Measurements from ENCODE around the gene GJA3. TPM values are rescaled to one million over a fixed set of nuclear protein-coding genes. Genes with fewer than 3 reads are reported as not detected.

Gene GJA3
- total and polyA plus RNA-seq, 10 of the 15 experiments (the other 5 are each of a cell fraction or from before 2014, with no cell fraction given): 0.03 to 0.11 (median 0.04) TPM; not detected in 5

DNA sequence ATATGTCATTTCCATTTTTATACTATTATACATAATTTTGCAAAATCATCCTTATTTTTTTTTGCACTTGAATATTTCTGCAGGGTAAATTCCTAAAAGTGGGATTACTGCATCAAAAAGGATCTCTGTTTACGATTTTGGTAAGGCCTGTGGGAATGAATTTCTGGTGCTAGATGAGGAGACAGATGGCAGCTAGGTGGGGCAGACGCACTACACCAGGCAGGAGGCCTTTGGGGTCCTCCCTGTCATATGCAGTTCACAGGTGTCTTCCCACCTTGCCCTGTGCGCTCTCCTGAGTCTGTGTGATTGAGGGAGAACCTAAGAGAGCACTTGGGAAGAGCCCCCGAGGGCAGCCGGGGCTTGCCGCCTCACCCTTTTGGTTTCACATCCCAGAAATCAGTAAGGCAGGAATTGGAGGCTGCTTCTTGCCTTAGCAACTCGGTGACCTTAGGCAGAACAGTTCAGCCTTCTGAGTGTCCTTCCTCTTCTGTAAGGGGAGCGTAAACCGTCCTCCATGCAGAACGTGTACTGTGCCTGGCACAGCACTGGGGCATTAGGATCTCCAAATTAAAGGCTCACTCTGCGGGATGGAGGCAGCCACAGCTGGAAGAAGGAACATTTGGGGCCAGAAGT lies 45.3 kb upstream of the GJA3 start (continued):
- TF ChIP-seq, protein P1, sequence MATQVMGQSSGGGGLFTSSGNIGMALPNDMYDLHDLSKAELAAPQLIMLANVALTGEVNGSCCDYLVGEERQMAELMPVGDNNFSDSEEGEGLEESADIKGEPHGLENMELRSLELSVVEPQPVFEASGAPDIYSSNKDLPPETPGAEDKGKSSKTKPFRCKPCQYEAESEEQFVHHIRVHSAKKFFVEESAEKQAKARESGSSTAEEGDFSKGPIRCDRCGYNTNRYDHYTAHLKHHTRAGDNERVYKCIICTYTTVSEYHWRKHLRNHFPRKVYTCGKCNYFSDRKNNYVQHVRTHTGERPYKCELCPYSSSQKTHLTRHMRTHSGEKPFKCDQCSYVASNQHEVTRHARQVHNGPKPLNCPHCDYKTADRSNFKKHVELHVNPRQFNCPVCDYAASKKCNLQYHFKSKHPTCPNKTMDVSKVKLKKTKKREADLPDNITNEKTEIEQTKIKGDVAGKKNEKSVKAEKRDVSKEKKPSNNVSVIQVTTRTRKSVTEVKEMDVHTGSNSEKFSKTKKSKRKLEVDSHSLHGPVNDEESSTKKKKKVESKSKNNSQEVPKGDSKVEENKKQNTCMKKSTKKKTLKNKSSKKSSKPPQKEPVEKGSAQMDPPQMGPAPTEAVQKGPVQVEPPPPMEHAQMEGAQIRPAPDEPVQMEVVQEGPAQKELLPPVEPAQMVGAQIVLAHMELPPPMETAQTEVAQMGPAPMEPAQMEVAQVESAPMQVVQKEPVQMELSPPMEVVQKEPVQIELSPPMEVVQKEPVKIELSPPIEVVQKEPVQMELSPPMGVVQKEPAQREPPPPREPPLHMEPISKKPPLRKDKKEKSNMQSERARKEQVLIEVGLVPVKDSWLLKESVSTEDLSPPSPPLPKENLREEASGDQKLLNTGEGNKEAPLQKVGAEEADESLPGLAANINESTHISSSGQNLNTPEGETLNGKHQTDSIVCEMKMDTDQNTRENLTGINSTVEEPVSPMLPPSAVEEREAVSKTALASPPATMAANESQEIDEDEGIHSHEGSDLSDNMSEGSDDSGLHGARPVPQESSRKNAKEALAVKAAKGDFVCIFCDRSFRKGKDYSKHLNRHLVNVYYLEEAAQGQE (IDR thresholded peaks at IDR 0.05; ENCODE audit: low read depth, low read length): no peak
- no peak for TF ChIP-seq NBN (IDR thresholded peaks at IDR 0.05)

DNA sequence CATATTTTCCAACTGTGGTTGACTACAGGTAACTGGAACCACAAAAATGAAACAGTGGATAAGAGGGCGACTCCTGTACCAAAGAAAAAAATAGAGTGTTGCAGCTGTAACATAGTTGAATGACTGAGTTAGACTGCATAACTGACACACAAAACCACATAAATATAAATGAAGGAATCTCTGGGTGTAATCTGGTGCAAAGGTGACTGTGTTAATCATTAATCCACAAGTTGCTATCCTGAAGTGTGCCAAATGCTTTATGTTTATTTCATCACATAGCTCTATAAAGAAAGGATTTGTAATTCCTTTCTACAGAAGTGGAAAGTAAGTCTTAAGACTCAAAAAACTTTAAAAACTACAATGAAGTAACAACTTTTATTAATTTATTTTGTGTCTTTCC lies 37.9 kb upstream of the GJA3 start:
- H3K9ac ChIP-seq (ENCODE audit: control insufficient read depth, insufficient read depth, low read length): no peak overlapping the region
- peaks cover 4% of the 10 kb centered on the region; the same call in 1 of the 2 replicates for H3K4me1 ChIP-seq (ENCODE audit: control insufficient read depth, insufficient read depth, low read length)
- FAIRE-seq: no peak
- CTCF ChIA-PET: interaction anchor here (0.9 to 6.6 kb wide), 5 partner anchors 11 to 665 kb away, joined by 3 to 101 read pairs (median 3); no protein-coding TSS in a partner anchor
- H2AFZ ChIP-seq (ENCODE audit: control insufficient read depth, low read depth, low read length): no peak overlapping the region
- RAD21 ChIA-PET (ENCODE audit: unreplicated experiment): no interaction called here
- no peak for ATAC-seq
- no peaks in the 10 kb centered on the region; the same call in 2 of the 3 replicates for H3K9me3 ChIP-seq (replicated peaks; ENCODE audit: control insufficient read depth, insufficient read depth, low read length)
- TF ChIP-seq GATAD2B (conservative IDR thresholded peaks at IDR 0.05; ENCODE audit: low read depth) (no peak), EGR1 (IDR thresholded peaks at IDR 0.05; ENCODE audit: borderline replicate concordance in 1 of 2, low read depth in 2 of 2, low read length in 2 of 2) (no peak), DPF2 (IDR thresholded peaks at IDR 0.05) (no peak), NR2C2 (IDR thresholded peaks at IDR 0.05; ENCODE audit: borderline replicate concordance, control insufficient read depth, insufficient read length, low read depth) (no peak), CREM (IDR thresholded peaks at IDR 0.05; ENCODE audit: low read depth) (no peak), SUZ12 (IDR thresholded peaks at IDR 0.05; ENCODE audit: unreplicated experiment) (no peak), STAT1 (conservative IDR thresholded peaks at IDR 0.05) (no peak), YY1 (IDR thresholded peaks at IDR 0.05; ENCODE audit: low read depth, low read length) (no peak), ZNF217 (IDR thresholded peaks at IDR 0.05) (no peak)
- TF ChIP-seq, protein P2, sequence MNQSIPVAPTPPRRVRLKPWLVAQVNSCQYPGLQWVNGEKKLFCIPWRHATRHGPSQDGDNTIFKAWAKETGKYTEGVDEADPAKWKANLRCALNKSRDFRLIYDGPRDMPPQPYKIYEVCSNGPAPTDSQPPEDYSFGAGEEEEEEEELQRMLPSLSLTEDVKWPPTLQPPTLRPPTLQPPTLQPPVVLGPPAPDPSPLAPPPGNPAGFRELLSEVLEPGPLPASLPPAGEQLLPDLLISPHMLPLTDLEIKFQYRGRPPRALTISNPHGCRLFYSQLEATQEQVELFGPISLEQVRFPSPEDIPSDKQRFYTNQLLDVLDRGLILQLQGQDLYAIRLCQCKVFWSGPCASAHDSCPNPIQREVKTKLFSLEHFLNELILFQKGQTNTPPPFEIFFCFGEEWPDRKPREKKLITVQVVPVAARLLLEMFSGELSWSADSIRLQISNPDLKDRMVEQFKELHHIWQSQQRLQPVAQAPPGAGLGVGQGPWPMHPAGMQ (IDR thresholded peaks at IDR 0.05; ENCODE audit: borderline replicate concordance): no peak
- TF ChIP-seq, protein P3, sequence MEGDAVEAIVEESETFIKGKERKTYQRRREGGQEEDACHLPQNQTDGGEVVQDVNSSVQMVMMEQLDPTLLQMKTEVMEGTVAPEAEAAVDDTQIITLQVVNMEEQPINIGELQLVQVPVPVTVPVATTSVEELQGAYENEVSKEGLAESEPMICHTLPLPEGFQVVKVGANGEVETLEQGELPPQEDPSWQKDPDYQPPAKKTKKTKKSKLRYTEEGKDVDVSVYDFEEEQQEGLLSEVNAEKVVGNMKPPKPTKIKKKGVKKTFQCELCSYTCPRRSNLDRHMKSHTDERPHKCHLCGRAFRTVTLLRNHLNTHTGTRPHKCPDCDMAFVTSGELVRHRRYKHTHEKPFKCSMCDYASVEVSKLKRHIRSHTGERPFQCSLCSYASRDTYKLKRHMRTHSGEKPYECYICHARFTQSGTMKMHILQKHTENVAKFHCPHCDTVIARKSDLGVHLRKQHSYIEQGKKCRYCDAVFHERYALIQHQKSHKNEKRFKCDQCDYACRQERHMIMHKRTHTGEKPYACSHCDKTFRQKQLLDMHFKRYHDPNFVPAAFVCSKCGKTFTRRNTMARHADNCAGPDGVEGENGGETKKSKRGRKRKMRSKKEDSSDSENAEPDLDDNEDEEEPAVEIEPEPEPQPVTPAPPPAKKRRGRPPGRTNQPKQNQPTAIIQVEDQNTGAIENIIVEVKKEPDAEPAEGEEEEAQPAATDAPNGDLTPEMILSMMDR (IDR thresholded peaks at IDR 0.05 in 2 of 3, conservative IDR thresholded peaks at IDR 0.05 in 1 of 3; ENCODE audit: control insufficient read depth in 2 of 3, extremely low read depth in 1 of 3, insufficient read depth in 1 of 3, low read depth in 3 of 3, low read length in 3 of 3): no peak
- SMC1A ChIA-PET (ENCODE audit: uncharacterized antibody, unreplicated experiment): interaction anchor here (1.4 kb wide), 1 partner anchor 289 kb away, joined by 5 read pairs; no protein-coding TSS in a partner anchor
- intact Hi-C loops (cut with micrococcal nuclease; ENCODE audit: unreplicated experiment) (loop anchor here (5.0 kb wide), 1 partner anchor 629 kb away; no protein-coding TSS in a partner anchor), in situ Hi-C loops (cut with MboI) (loop anchor here (25.0 kb wide), 1 partner anchor 639 kb away; no protein-coding TSS in a partner anchor)
- POLR2A ChIA-PET: interaction anchor here (0.5 kb wide), 1 partner anchor 701 kb away, joined by 4 read pairs; no protein-coding TSS in a partner anchor
- no peak overlapping the region for H3K4me2 ChIP-seq (ENCODE audit: control insufficient read depth, insufficient read depth)
- H3K36me3 ChIP-seq (ENCODE audit: control insufficient read depth in 2 of 2, insufficient read depth in 2 of 2, low read length in 1 of 2): no peaks in the 10 kb centered on the region
- WGBS (ENCODE audit: insufficient coverage, insufficient replicate concordance, low lambda C conversion rate, missing lambda C conversion rate): 19% methylated on average over 1 of the region's 1 CpG
- no peak overlapping the region for H3K27ac ChIP-seq (ENCODE audit: control insufficient read depth, insufficient read depth)
- no peak overlapping the region for H3K4me3 ChIP-seq
- H3K27me3 ChIP-seq (replicated peaks in 1 of 2; ENCODE audit: control insufficient read depth in 2 of 2, insufficient read depth in 2 of 2, low read length in 1 of 2): peaks cover 3 to 14% of the 10 kb centered on the region in 2 experiments; a peak in 3 of 4 replicates
- H3K79me2 ChIP-seq (ENCODE audit: control insufficient read depth, insufficient read depth, low read length): no peaks in the 10 kb centered on the region
- no peak for DNase-seq (ENCODE audit: low read depth, low spot score)
- BruUV-seq (replicated peaks): no TSS peak
- no peaks in the 10 kb centered on the region for H4K20me1 ChIP-seq (ENCODE audit: control insufficient read depth, insufficient read depth)

Measured in GM12878 (cell line).